ENCODE data around the gene PGS1.

PGS1 gene

DNA sequence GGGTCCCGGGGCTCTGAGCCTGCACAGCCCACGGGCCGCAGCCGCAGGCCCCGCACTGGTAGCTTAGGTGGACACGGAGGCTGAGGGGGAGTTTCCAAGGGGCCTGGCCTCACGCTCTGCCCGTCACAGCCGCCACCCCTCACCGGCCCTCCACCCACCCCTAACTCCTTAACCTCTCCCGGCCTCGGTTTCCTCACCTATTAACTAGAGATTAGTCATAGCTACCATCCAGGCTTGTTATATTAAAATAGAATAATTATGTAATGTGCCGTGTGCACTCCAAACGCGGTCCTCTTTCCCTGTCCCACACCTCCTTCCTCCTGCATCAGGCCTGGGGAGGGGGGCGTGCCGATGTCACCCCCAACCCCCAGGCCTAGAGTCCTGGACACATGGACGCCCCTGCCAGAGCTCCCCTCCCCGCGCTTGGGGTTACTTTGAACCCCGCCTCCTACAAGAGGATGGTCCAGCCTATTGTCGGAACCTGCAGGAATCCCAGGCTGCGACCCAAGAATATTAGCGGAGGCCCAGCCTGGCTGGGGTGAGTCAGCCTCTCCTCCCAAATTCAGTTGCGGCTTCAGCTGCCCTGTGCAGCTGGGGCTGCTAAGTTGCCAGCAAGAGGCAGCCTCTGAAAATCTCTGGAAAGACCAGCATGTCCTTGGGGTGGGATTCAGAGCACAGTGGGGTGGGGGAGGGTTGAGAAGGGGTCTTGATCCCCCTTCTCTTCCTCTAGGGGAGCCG, 35.8 kb upstream of the PGS1 start:
- Histone ChIP-seq H3K36me3 (replicated peaks) (no peaks in the 10 kb centered on the region), H3K27me3 (ENCODE audit: low read depth) (peaks cover 3% of the 10 kb centered on the region; the same call in 1 of the 2 replicates), H3K9me3 (no peaks in the 10 kb centered on the region), H3K4me1 (peaks cover 4% of the 10 kb centered on the region), H3K4me3 (peak overlapping the region; percentile 20)
- in situ Hi-C loops (cut with MboI; ENCODE audit: low sequenced_read_pairs): no loop called here
- DNase-seq (ENCODE audit: low spot score in 2 of 2): no peak

DNA sequence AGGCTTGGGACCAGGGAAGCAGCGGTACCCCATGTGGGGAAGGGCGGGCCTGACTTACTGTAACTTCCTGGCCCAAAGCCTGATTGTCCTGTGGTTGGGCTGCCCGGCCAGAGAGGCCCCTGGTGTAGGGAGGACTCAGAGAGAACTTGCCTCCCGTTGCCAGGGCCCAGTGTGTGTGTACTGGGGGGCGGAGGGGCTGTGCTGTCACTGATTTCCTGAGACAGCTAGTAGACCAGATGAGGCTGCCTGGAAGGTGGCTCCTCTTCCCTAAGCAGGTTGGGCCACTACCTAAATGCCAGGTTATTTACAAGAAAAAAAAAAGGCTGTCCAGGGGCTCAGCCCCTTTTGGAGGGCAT, 35.3 kb upstream of the PGS1 start:
- H3K36me3 ChIP-seq (replicated peaks): no peaks in the 10 kb centered on the region
- H3K4me3 ChIP-seq: no peak overlapping the region
- DNase-seq (ENCODE audit: low spot score in 2 of 2): no peak
- no peaks in the 10 kb centered on the region for H3K9me3 ChIP-seq
- peaks cover 4% of the 10 kb centered on the region for H3K4me1 ChIP-seq
- H3K27me3 ChIP-seq (ENCODE audit: low read depth): peaks cover 3% of the 10 kb centered on the region; the same call in 1 of the 2 replicates
- in situ Hi-C loops (cut with MboI; ENCODE audit: low sequenced_read_pairs): no loop called here

DNA sequence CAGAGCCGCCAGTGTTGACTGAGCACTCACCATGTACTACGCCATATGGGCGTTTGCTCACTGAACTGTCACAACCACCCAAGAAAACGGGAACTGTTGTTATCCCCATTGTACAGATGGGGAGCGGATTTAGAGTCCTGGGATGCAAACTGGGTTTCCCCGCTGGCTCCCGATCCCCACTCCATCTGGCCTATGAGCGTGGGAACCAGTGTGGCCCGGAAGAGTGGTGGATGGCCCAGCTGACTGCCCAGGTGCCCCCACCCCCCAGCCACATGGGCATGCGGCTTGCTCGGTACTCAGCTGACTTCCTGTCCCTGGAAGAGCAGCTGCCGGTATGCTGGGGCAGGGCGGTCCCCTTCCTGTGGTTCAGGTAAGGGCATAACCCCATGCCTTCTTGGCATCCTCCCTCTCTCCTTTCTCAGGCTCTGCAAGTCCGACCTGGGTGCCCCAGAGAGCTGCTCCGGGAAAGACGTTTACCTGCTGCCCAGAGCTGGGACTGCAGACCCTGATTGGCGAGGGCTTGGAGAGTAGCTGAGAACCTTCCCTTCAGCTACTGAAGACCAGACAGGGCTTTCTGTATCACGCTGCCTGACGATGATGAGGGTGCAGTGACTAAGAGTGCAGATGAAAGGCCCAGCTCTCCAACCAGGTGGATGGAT, 34.8 kb upstream of the PGS1 start:
- H3K9me3 ChIP-seq: no peaks in the 10 kb centered on the region
- H3K27me3 ChIP-seq (ENCODE audit: low read depth): peaks cover 3% of the 10 kb centered on the region; the same call in 1 of the 2 replicates
- H3K36me3 ChIP-seq (replicated peaks): no peaks in the 10 kb centered on the region
- DNase-seq (ENCODE audit: low spot score in 2 of 2): no peak
- no peak overlapping the region for H3K4me3 ChIP-seq
- in situ Hi-C loops (cut with MboI; ENCODE audit: low sequenced_read_pairs): no loop called here
- H3K4me1 ChIP-seq: peaks cover 4% of the 10 kb centered on the region

DNA sequence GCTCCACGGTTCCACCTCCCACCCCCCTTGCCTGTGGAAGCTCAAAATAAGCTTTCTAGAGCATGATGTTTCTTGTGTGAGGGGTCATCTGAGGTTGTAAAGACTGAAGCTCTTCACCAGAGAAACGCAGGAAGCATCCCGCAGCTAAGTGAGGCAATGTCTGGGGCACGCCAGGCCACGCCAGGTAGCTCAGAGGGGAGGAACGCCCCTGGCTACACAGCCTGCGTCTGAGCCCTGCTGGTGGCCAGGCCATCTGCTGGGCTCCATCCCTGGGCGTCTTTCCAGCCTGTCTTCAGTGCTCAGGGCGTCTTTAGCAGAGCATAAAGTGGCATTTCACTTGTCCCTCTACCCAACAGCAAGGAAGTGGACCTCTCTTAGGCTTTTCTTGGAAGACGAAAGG, 33.8 kb upstream of the PGS1 start:
- Histone ChIP-seq H3K4me1 (peaks cover 4% of the 10 kb centered on the region), H3K4me3 (no peak overlapping the region), H3K9me3 (no peaks in the 10 kb centered on the region), H3K27me3 (ENCODE audit: low read depth) (peaks cover 3% of the 10 kb centered on the region; the same call in 1 of the 2 replicates), H3K36me3 (replicated peaks) (no peaks in the 10 kb centered on the region)
- DNase-seq (ENCODE audit: low spot score in 2 of 2): no peak
- in situ Hi-C loops (cut with MboI; ENCODE audit: low sequenced_read_pairs): no loop called here

DNA sequence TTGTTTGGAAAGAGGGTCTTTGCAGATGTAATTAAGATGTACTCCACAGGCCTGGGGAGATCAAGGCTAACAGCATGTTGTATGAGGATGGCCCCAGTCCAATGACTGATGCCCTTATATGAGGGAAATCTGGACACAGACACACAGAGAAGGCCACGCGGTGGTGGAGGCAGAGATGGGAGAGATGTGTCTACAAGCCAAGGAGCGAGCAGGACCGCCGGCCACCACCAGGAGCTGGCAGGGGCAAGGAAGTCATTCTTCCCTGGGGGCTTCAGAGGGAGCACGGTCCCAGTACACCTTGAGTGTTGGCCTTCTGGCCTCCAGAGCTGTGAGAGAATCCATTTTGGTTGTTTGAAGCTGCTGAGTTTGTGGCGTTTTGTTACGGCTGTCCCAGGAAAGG, 33.3 kb upstream of the PGS1 start:
- no peak for DNase-seq (ENCODE audit: low spot score in 2 of 2)
- Histone ChIP-seq H3K4me1 (peaks cover 4% of the 10 kb centered on the region), H3K36me3 (replicated peaks) (no peaks in the 10 kb centered on the region), H3K4me3 (no peak overlapping the region), H3K27me3 (ENCODE audit: low read depth) (peaks cover 5% of the 10 kb centered on the region; the same call in 1 of the 2 replicates), H3K9me3 (no peaks in the 10 kb centered on the region)
- in situ Hi-C loops (cut with MboI; ENCODE audit: low sequenced_read_pairs): no loop called here

DNA sequence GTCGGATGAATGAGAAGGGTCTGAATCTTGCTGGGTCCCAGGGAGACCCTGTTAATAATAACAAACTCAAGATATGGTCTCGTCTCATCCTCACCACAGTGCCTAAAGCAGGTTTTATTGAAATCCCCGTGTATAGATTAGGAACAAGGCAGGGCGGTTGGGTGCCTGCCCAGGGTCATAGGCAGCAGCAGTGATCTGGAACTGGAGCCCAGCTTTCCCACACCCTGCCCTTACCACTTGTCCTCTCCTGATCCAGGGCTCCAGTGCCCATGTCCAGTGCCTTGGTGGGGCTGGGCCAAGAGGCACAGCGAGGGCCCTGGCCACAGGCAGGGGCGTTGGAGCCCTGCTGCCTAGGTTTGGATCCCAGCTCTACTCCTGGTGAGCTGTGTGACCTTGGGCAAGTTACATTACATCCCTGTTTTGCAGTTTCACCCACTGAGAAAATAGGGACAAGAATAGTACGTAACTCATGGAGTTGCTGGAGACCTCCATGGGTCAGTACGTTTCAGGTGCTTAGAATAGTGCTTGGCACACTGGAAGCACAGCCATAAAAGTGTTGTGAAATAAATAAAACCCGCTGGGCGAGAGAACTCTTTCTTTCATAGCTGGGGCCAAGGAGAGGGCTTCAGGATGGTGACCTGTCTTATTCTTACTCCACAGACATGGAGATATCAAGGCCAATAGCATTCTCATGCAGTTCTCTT, 32.5 kb upstream of the PGS1 start:
- Histone ChIP-seq H3K9me3 (no peaks in the 10 kb centered on the region), H3K4me1 (peaks cover 4% of the 10 kb centered on the region), H3K4me3 (no peak overlapping the region), H3K27me3 (ENCODE audit: low read depth) (peaks cover 5% of the 10 kb centered on the region; the same call in 1 of the 2 replicates), H3K36me3 (replicated peaks) (no peaks in the 10 kb centered on the region)
- in situ Hi-C loops (cut with MboI; ENCODE audit: low sequenced_read_pairs): no loop called here
- DNase-seq (ENCODE audit: low spot score in 2 of 2): no peak

DNA sequence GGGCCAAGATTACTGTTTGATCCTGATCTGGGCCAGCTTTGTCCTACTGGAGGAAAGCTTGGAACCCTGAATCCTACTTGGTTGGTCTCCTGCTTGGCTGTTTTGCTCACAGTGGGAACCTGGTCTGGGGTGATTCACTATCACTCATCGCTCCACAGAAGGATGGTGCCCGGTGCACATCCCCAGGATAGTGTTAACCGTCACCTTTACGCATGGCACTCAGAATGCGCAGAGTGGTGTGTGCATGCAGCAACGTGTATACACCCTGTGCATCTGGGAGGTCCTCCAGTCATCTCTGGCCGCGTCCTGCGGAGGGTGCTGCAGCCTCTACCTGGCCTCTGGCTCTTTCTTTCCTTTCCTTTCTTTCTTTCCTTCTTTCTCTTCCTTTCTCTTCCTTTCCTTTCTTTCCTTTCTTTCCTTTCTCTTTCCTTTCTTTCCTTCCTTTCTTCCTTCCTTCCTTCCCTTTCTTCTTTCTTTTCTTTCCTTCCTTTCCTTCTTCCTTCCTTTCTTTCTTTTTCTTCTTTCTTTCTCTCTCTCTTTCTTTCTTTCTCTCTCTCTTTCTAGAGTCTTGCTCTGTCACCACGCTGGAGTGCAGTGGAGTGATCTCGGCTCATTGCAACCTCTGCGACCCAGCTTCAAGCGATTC, 31.7 kb upstream of the PGS1 start:
- Histone ChIP-seq H3K36me3 (replicated peaks) (no peaks in the 10 kb centered on the region), H3K4me1 (peaks cover 4% of the 10 kb centered on the region), H3K9me3 (no peaks in the 10 kb centered on the region), H3K4me3 (no peak overlapping the region), H3K27me3 (ENCODE audit: low read depth) (peaks cover 5% of the 10 kb centered on the region; the same call in 1 of the 2 replicates)
- in situ Hi-C loops (cut with MboI; ENCODE audit: low sequenced_read_pairs): no loop called here
- DNase-seq (ENCODE audit: low spot score in 2 of 2): no peak

DNA sequence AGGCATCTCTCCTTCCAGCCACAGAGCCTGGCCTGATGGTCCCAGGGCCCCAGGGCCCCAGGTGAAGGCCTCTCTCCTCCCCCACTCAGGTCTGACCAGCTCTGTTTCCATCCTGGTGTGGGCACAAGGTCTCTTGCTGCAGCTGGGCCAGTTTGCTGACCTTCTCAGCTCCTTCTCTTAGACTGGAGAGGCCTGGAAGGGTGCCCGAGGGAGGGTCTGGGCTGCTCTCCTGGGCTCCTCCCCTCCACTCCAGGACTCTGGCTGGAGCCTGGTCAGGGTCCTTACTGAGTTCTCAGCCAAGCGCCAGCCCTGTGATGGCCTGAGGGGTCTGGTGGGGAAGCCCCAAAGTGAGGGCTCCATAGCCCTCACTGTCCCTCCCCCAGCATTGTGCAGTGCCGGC, 31.0 kb upstream of the PGS1 start:
- no peak for DNase-seq (ENCODE audit: low spot score in 2 of 2)
- in situ Hi-C loops (cut with MboI; ENCODE audit: low sequenced_read_pairs): no loop called here
- H3K9me3 ChIP-seq: no peaks in the 10 kb centered on the region
- peaks cover 5% of the 10 kb centered on the region; the same call in 1 of the 2 replicates for H3K27me3 ChIP-seq (ENCODE audit: low read depth)
- H3K4me1 ChIP-seq: peaks cover 4% of the 10 kb centered on the region
- H3K4me3 ChIP-seq: no peak overlapping the region
- H3K36me3 ChIP-seq (replicated peaks): no peaks in the 10 kb centered on the region

DNA sequence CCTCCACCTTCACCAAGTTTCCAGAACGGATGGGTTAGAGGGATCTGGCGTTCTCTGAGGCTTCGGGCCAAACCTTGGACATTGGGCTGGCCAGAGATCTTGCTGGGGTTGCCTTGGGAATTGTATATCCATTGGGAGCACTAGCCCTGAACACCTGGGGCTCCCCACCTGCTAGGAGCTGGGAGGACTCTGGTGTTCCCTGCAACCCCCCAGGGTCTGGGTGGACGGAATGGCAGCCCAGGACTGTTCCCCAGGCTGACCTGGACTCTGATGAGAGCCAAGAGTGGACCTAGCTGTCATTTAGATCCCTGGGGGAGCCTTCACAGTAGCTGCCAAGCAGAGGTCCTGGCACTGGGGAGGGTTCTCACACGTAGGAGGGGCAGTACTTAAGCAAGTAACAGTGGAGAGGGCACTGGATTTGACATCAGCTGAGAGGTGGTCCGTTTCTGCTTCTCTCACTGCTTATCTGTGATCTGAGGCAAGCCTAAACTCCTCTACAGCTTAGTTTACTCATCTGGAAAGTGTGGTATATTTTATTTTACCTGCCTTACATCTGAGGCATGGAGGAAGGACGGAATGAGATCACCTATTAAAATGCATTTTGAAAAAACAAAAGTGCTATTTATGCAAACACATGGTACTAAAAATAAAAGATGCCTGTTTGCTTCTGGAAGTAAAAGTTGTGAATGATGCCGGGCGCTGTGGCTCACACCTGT, 30.2 kb upstream of the PGS1 start:
- no peak overlapping the region for H3K4me3 ChIP-seq
- in situ Hi-C loops (cut with MboI; ENCODE audit: low sequenced_read_pairs): no loop called here
- peaks cover 7% of the 10 kb centered on the region for H3K4me1 ChIP-seq
- peaks cover 5% of the 10 kb centered on the region; the same call in 1 of the 2 replicates for H3K27me3 ChIP-seq (ENCODE audit: low read depth)
- H3K36me3 ChIP-seq (replicated peaks): no peaks in the 10 kb centered on the region
- no peak for DNase-seq (ENCODE audit: low spot score in 2 of 2)
- H3K9me3 ChIP-seq: no peaks in the 10 kb centered on the region

DNA sequence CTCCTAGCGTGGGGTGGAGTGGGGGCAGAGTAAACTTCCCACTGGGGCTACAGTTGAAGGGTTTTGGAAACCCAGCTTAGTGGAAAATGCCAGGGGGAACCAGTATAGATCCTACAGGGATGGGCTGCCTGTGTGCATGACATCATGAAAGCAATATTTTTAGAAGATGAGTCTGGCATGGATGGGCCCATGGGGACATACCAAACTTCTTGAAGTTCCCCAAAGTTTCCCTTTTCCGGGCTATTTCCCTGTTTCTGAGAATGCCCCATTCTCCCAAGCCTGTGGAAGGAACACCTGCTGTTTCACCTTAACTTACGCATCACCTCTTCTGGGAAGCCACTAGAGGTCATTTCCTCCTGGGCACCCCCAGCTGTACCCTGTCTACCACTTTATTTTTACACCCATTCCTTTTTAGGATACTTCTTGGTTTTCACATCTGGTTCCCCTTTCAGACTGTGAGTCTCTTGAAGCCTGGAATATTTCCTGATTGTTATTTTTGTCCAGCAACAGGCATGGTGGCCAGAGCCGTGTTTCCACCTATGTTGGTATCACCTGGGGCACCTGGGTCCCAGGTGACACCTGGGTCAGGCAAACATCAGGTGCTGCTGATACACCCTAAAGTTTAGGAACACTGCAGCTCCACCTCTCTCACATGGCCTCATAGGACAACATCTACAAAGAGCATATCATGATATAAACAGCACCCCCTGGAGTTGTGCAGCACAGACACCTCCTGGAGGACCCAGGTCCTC, 28.4 kb upstream of the PGS1 start:
- peaks cover 5% of the 10 kb centered on the region; the same call in 1 of the 2 replicates for H3K27me3 ChIP-seq (ENCODE audit: low read depth)
- in situ Hi-C loops (cut with MboI; ENCODE audit: low sequenced_read_pairs): no loop called here
- H3K36me3 ChIP-seq (replicated peaks): no peaks in the 10 kb centered on the region
- no peaks in the 10 kb centered on the region for H3K9me3 ChIP-seq
- no peak overlapping the region for H3K4me3 ChIP-seq
- DNase-seq (ENCODE audit: low spot score in 2 of 2): no peak
- H3K4me1 ChIP-seq: peaks cover 13% of the 10 kb centered on the region

DNA sequence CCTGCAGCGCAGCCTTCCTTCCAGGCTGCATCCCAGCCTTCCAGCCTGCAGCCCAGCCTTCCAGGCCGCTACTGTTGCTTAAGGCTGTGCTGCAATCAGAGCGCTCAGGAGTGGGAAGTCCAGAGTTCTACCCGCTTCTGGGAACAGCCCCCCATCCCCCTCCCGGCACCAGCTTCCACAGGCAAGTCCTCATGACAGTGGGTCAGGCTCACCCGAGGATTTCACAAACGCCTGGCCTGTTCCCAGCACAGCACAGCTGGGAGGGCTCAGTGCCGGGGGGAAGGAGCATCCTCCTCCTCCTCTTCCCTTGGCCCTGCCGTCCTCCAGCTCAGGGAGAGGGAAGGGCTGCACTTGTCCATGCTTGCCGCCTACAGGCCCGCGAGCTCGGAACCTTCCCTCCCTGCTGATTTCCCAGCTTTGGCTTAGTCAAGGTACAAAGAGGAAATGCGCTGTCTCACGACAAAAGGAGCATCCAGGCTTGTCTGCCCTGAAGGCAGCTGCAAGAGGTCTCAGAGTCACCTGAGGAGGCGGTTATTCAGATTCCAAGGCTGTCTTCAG, 26.9 kb upstream of the PGS1 start:
- DNase-seq (ENCODE audit: low spot score in 2 of 2): peak in 1 of 2 experiments; percentile 37
- peaks cover 5% of the 10 kb centered on the region; the same call in 1 of the 2 replicates for H3K27me3 ChIP-seq (ENCODE audit: low read depth)
- no peaks in the 10 kb centered on the region for H3K9me3 ChIP-seq
- in situ Hi-C loops (cut with MboI; ENCODE audit: low sequenced_read_pairs): no loop called here
- H3K36me3 ChIP-seq (replicated peaks): no peaks in the 10 kb centered on the region
- peaks cover 13% of the 10 kb centered on the region for H3K4me1 ChIP-seq
- H3K4me3 ChIP-seq: no peak overlapping the region

DNA sequence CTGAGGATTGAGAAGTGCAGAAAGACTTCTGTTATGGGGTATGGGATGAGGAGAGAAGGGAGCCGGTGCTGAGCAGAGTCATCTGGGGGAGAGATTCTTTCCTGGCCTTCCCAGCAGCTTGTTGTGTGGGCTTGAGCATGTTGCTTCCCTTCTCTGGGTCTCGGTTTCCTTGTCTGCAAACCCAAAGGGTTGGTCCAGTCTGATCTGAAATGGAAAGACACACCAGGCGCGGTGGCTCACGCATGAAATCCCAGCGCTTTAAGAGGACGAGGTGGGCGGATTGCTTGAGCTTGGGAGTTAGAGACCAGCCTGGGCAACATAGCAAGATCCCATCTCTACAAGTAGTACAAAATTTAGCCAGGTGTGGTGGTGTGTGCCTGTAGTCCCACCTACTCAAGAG, 24.6 kb upstream of the PGS1 start:
- peaks cover 5% of the 10 kb centered on the region for H3K36me3 ChIP-seq (replicated peaks)
- no peak for DNase-seq (ENCODE audit: low spot score in 2 of 2)
- H3K27me3 ChIP-seq (ENCODE audit: low read depth): peaks cover 3% of the 10 kb centered on the region; the same call in 1 of the 2 replicates
- peaks cover 13% of the 10 kb centered on the region for H3K4me1 ChIP-seq
- H3K9me3 ChIP-seq: no peaks in the 10 kb centered on the region
- H3K4me3 ChIP-seq: no peak overlapping the region
- in situ Hi-C loops (cut with MboI; ENCODE audit: low sequenced_read_pairs): no loop called here
